DOHH2 (cell line): ENCODE data around the gene URI1.

Experiments used
- CTCF ChIP-seq: fragments of 200-600 bp; sonication (generic); IDR thresholded peaks from one replicate; pipeline ENCODE4 v1.5.1; 2014; ENCODE audit warnings: antibody characterized with exemption, mild to moderate bottlenecking, low read depth, low read length; ENCODE audit not compliant: poor library complexity, severe bottlenecking
- EZH2phosphoT487 ChIP-seq: fragments of 200-600 bp; sonication (generic); IDR thresholded peaks from 2 replicates; pipeline ENCODE4 v1.6.1; 2017; ENCODE audit warnings: borderline replicate concordance, mild to moderate bottlenecking, antibody characterized with exemption, low read length, moderate library complexity, mixed read lengths

DNA sequence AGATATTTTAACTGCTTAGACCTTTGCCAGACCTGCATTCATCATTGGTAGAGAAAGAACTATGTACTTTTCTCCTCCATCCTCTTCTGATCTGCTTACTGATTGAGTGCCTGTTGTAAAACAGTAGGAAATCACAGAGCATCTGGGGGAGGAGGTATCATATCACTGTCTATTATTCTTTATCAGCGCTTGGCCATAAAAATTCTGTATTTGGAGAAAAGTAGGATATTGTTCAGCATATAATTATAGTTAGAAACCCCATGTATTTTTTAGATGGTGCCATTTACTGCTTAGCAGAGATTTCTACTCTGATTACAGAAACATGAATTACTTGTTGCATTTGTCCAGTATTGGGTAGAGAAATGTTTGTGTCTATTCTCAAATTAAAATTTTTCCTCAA, 62.4 kb downstream of the URI1 start:
- TF ChIP-seq CTCF: no peak
- no peak for TF ChIP-seq EZH2phosphoT487
